IPS-18a (cell line): ENCODE measurements around the gene RPS6KC1.
"Not testable (repeated sequence)": the region's sequence is repeated elsewhere in the genome, so short reads cannot be mapped to it uniquely, and the experiment has no call there.

Source experiments
- H3K27ac ChIP-seq: one replicate; pipeline ENCODE4 v1.5.1; 2013; ENCODE audit warnings: low read length
- H3K27me3 ChIP-seq: one replicate; pipeline ENCODE4 v1.6.1; 2013; ENCODE audit warnings: mild to moderate bottlenecking, low read length; ENCODE audit not compliant: control insufficient read depth, insufficient read depth
- H3K36me3 ChIP-seq: one replicate; pipeline ENCODE4 v1.6.1; 2013; ENCODE audit warnings: low read depth, low read length; ENCODE audit not compliant: control insufficient read depth
- H3K4me1 ChIP-seq: one replicate; pipeline ENCODE4 v1.6.1; 2013; ENCODE audit warnings: low read depth, low read length; ENCODE audit not compliant: control insufficient read depth
- H3K4me3 ChIP-seq: one replicate; pipeline ENCODE4 v1.5.1; 2013; ENCODE audit warnings: low read length
- H3K9ac ChIP-seq: one replicate; pipeline ENCODE4 v1.6.1; 2013; ENCODE audit warnings: mild to moderate bottlenecking, low read length, moderate library complexity
- H3K9me3 ChIP-seq: one replicate; pipeline ENCODE4 v1.6.1; 2013; ENCODE audit warnings: low read depth, low read length; ENCODE audit not compliant: control insufficient read depth

RPS6KC1 gene

DNA sequence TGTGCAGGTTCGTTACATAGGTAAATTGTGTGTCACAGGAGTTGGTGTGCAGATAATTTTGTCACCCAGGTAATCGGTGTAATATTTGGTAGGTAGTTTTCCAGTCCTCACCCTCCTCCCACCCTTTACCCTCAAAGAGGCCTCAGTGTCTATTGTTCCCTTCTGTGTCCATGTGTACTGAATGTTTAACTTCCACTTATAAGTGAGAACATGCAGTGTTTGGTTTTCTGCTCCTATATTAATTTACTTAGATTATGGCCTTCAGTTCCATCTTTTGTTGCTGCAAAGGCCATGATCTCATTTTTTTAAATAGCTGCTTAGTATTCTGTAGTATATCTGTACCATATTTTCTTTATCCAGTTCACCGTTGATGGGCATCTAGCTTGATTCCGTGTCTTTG lies 87.3 kb downstream of the RPS6KC1 start:
- Histone ChIP-seq H3K27me3 (no peaks in the 10 kb centered on the region), H3K4me1 (no peaks in the 10 kb centered on the region), H3K4me3 (no peak overlapping the region), H3K9ac (no peak overlapping the region), H3K27ac (no peak overlapping the region), H3K36me3 (no peaks in the 10 kb centered on the region), H3K9me3 (no peaks in the 10 kb centered on the region)

DNA sequence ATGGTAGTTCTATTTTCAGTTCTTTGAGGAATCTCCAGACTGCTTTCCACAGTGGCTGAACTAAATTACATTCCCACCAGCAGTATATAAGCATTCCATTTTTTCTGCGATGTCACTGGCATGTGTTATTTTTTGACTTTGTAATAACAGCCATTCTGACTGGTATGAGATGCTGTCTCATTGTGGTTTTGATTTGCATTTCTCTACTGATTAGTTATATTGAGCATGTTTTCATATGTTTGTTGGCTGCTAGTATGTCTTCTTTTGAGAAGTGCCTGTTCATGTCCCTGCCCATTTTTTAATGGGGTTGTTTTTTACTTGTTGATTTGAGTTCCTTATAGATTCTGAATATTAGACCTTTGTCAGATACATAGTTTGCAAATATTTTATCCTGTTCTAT lies 87.9 kb downstream of the RPS6KC1 start:
- no peak overlapping the region for H3K27ac ChIP-seq

DNA sequence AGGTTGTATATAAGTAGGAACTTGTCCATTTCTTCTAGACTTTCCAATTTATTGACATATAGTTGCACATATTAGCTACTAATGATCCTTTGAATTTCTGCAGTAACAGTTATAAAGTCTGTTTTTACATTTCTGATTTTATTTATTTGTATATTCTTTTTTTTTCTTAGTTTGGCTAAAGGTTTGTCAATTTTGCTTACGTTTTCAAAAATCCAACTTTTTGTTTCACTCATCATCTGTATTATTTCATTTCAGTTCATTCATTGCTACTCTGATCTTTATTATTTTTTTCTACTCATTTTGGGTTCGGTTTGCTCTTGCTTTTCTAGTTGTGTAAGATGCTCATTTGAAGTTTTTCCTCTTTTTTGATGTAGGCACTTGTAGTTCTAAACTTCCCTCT lies 97.9 kb downstream of the RPS6KC1 start:
- no peaks in the 10 kb centered on the region for H3K9me3 ChIP-seq
- H3K4me1 ChIP-seq, result no peaks in the 10 kb centered on the region
- H3K4me3 ChIP-seq, result no peak overlapping the region
- H3K9ac ChIP-seq, result no peak overlapping the region
- no peaks in the 10 kb centered on the region for H3K27me3 ChIP-seq
- no peak overlapping the region for H3K27ac ChIP-seq
- no peaks in the 10 kb centered on the region for H3K36me3 ChIP-seq

More for the DNA sequence above, 87.9 kb downstream of the RPS6KC1 start:
- H3K36me3 ChIP-seq, result no peaks in the 10 kb centered on the region
- H3K27me3 ChIP-seq, result no peaks in the 10 kb centered on the region
- no peak overlapping the region for H3K9ac ChIP-seq
- no peaks in the 10 kb centered on the region for H3K4me1 ChIP-seq
- no peaks in the 10 kb centered on the region for H3K9me3 ChIP-seq
- no peak overlapping the region for H3K4me3 ChIP-seq

DNA sequence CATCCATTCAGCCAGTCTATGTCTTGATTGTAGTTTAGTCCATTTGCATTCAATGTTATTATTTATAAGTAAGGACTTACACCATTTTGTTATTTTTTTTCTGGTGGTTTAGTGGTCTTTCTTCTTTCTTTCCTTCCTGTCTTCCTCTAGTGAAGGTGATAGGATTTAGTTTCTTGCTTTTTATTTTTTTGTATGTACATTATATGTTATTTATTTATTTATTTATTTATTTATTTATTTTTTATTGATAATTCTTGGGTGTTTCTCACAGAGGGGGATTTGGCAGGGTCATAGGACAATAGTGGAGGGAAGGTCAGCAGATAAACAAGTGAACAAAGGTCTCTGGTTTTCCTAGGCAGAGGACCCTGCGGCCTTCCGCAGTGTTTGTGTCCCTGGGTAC lies 99.0 kb downstream of the RPS6KC1 start:
- not testable (repeated sequence) for H3K27ac ChIP-seq, H3K4me1 ChIP-seq, H3K4me3 ChIP-seq, H3K36me3 ChIP-seq, H3K27me3 ChIP-seq, H3K9me3 ChIP-seq, H3K9ac ChIP-seq

DNA sequence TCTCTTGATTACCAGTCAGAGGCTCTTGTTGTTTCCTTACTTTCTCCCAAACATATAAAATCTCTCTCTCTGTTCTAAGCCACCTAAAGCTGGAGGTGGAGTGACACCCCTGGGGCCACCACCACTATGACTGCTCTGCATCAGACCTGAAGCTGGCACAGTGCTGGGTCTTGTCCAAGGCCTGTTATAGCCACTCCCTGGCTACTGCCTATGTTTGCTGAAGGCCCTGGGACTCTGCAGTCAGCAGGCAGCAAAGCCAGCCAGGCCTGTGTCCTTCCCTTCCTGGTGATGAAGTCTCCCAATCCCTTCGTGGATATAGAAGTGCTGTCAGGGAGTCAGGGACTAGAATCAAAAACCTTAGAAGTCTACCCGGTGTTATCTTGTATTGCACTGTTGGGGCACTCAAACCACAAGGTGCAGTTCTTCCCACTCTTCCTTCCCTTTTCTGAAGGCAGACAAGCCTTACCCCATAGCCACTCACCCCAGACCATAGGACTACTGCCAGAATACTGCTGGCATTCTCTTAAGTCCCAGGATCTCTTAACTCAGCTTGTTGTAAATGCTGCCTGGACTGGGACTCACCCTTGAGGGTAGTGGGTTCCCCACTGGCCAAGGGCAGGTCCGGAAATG lies 103.1 kb downstream of the RPS6KC1 start:
- H3K27me3 ChIP-seq, result no peaks in the 10 kb centered on the region
- H3K4me1 ChIP-seq, result no peaks in the 10 kb centered on the region
- no peaks in the 10 kb centered on the region for H3K36me3 ChIP-seq
- H3K27ac ChIP-seq, result no peak overlapping the region
- no peaks in the 10 kb centered on the region for H3K9me3 ChIP-seq
- H3K9ac ChIP-seq, result no peak overlapping the region
- no peak overlapping the region for H3K4me3 ChIP-seq

DNA sequence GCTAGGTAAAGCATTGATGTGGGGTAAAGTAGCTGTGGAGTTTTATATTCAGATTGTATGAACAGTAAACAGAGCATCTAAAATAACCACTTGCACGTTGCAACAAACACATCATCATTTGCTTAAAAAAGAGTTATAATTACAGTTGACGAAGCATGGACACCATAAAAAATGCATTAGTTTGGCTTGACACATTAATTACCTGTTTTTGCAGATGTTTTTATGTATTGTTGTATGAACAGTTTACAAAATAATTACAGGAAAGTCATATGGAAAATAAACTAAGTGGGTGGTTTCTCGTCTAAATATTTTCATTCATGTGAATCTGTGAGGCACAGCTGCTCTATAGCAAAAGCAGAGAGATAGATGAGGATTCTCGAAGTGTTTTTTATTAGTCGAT lies 108.3 kb downstream of the RPS6KC1 start:
- H3K4me3 ChIP-seq, result no peak overlapping the region
- H3K9ac ChIP-seq, result no peak overlapping the region
- no peaks in the 10 kb centered on the region for H3K27me3 ChIP-seq
- no peaks in the 10 kb centered on the region for H3K4me1 ChIP-seq
- no peaks in the 10 kb centered on the region for H3K9me3 ChIP-seq
- H3K36me3 ChIP-seq, result no peaks in the 10 kb centered on the region
- no peak overlapping the region for H3K27ac ChIP-seq

DNA sequence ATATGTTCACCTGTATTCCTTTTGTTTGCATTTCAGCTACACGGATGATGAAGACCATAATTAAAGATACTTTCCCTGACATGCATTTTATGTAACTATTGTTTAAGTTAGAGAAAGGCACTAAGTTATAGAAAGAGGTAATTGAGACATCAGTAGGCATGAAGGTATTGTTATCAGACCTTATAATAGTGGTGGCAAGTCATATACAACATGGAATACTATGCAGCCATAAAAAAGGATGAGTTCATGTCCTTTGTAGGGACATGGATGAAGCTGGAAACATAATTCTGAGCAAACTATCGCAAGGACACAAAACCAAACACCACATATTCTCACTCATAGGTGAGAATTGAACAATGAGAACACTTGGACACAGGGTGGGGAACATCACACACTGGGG lies 109.4 kb downstream of the RPS6KC1 start:
- H3K36me3 ChIP-seq, H3K9ac ChIP-seq, H3K27me3 ChIP-seq, H3K27ac ChIP-seq, H3K4me1 ChIP-seq, H3K9me3 ChIP-seq, H3K4me3 ChIP-seq: not testable (repeated sequence)

DNA sequence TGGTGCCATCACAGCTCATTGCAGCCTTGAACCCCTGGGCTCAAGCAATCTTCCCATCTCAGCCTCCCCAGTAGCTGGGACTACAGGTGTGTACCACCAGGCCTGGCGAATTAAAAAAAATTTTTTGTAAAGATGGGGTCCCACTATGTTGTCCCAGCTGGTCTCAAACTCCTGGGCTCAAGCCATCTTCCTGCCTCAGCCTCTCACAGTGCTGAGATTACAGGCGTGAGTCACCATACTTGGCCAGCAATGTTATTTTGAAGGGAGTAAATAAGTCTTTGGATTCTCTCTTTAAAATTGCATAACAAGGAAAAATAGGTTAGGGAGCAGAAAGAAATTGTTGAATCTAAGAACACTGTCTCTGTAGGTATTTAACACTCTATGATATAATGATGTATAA lies 111.3 kb downstream of the RPS6KC1 start:
- no peak overlapping the region for H3K27ac ChIP-seq
- no peaks in the 10 kb centered on the region for H3K27me3 ChIP-seq
- no peaks in the 10 kb centered on the region for H3K36me3 ChIP-seq
- no peaks in the 10 kb centered on the region for H3K9me3 ChIP-seq
- H3K9ac ChIP-seq, result no peak overlapping the region
- no peaks in the 10 kb centered on the region for H3K4me1 ChIP-seq
- H3K4me3 ChIP-seq, result no peak overlapping the region

DNA sequence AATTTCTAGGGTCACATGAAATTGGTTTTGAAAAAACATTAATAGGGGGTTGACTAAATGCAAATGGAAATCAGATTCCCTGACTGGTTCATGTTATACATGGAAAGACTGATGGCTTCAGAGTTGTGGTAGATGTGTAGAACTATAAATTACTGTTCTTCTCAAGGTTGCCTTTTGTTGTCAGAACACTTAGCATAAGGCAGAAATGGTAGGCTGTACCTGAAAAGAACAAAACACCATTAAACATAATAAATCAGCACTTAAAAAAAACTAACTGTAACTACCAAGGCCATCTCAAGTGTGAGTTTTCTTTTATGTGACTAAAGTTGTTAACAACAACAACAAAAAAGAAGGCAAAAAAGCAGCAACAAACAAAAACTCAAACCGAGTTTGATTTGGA lies 111.8 kb downstream of the RPS6KC1 start:
- no peak overlapping the region for H3K9ac ChIP-seq
- no peaks in the 10 kb centered on the region for H3K36me3 ChIP-seq
- H3K27me3 ChIP-seq, result no peaks in the 10 kb centered on the region
- H3K4me1 ChIP-seq, result no peaks in the 10 kb centered on the region
- no peak overlapping the region for H3K4me3 ChIP-seq
- H3K9me3 ChIP-seq, result no peaks in the 10 kb centered on the region
- H3K27ac ChIP-seq, result no peak overlapping the region

DNA sequence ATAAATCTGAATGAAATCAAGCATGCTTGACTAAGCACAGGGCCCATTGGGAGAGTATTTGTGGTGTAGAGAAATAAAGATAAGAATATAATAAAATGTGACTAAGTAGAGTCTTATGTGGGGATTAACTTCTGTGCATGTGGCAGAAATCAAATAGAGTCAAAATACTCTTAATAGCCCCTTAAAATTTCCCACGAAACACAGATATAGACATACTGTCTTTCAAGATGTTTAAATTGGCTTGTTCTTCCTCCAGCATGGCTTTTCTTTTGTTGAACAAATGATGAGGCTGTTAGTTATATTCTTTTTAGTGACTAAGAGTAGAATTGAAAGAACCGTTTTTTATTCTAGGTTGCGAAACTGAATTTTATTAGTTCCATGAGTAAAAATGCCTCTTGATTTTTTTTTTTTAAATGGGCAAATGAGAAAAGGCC lies 112.3 kb downstream of the RPS6KC1 start:
- Histone ChIP-seq H3K4me3 (no peak overlapping the region), H3K27me3 (no peaks in the 10 kb centered on the region), H3K9me3 (no peaks in the 10 kb centered on the region), H3K36me3 (no peaks in the 10 kb centered on the region), H3K9ac (no peak overlapping the region), H3K4me1 (no peaks in the 10 kb centered on the region), H3K27ac (no peak overlapping the region)

DNA sequence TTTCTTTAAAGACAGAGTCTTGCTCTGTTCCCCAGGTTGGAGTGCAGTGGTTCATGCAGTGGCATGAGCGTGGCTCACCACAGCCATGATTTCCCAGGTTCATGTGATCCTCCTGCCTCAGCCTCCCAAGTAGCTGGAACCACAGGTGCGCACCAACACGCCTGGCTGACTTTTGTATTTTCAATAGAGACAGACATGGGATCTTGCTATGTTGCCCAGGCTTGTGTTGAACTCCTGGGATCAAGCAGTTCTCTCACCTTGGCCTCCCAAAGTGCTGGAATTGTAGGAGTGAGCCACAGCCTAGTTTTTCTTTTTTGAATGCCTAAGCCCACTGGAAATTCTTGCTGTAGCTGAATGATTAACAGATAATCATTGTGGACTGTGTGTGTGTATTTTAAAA lies 113.5 kb downstream of the RPS6KC1 start:
- Histone ChIP-seq H3K9ac (no peak overlapping the region), H3K36me3 (no peaks in the 10 kb centered on the region), H3K4me3 (no peak overlapping the region), H3K4me1 (no peaks in the 10 kb centered on the region), H3K27ac (no peak overlapping the region), H3K27me3 (no peaks in the 10 kb centered on the region), H3K9me3 (no peaks in the 10 kb centered on the region)

DNA sequence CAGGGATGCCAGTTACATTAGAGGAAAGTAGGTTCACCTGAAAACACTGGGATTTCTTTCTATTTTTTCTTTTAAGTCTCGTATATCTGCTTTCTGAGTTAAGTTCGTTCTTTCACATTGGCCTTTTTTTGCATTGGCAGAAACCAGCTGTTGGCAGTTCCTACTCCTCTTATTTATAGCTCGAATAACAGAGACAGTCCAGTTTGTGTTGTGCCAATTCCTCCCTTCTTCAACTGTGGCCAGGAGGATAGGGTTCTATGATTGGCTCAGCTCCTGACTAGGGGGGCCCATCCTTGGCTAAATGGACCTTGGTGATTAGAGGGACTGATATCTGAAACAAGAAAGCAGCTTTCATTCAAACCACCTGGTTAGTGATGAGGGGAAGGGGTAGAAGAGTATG lies 115.8 kb downstream of the RPS6KC1 start:
- Histone ChIP-seq H3K9me3 (no peaks in the 10 kb centered on the region), H3K4me3 (no peak overlapping the region), H3K27ac (no peak overlapping the region), H3K36me3 (no peaks in the 10 kb centered on the region), H3K27me3 (no peaks in the 10 kb centered on the region), H3K4me1 (no peaks in the 10 kb centered on the region), H3K9ac (no peak overlapping the region)
